Gastroesophageal sphincter (tissue), 3 donors: Measurements from ENCODE around the gene SETX.

Source experiments
- POLR2AphosphoS5 ChIP-seq: sonication (generic); formaldehyde crosslinking; IDR thresholded peaks from one replicate; pipeline ENCODE4 v1.6.1; 2017; ENCODE audit warnings: antibody characterized with exemption
- TF ChIP-seq, protein P1 (sequence below), 4 experiments: fragments of 200-600 bp in 2 of 4; fragments of 450-650 bp in 2 of 4; sonication (generic) in 1 of 4; IDR thresholded peaks; one replicate each; pipeline ENCODE4 v1.5.1; 2017 to 2019; ENCODE audit warnings: antibody characterized with exemption in 4 of 4, mild to moderate bottlenecking in 2 of 4, moderate library complexity in 2 of 4

GRCh38 chr9:132404228-132404881 lies 49.6 kb upstream of the SETX start:
- TF ChIP-seq, protein P1, sequence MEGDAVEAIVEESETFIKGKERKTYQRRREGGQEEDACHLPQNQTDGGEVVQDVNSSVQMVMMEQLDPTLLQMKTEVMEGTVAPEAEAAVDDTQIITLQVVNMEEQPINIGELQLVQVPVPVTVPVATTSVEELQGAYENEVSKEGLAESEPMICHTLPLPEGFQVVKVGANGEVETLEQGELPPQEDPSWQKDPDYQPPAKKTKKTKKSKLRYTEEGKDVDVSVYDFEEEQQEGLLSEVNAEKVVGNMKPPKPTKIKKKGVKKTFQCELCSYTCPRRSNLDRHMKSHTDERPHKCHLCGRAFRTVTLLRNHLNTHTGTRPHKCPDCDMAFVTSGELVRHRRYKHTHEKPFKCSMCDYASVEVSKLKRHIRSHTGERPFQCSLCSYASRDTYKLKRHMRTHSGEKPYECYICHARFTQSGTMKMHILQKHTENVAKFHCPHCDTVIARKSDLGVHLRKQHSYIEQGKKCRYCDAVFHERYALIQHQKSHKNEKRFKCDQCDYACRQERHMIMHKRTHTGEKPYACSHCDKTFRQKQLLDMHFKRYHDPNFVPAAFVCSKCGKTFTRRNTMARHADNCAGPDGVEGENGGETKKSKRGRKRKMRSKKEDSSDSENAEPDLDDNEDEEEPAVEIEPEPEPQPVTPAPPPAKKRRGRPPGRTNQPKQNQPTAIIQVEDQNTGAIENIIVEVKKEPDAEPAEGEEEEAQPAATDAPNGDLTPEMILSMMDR (IDR thresholded peaks at IDR 0.05): no peak
- TF ChIP-seq POLR2AphosphoS5: no peak
